Astrocyte (in vitro differentiated cells and primary cell): ENCODE data around the gene CDO1. TPM values are rescaled to one million over a fixed set of nuclear protein-coding genes. Genes with fewer than 3 reads are reported as not detected.
A peak's percentile ranks its signal among the peaks of the same experiment; 100 is the strongest.

ENCODE experiments used
- DNase-seq: peaks from one replicate; pipeline ENCODE4 v3.0.0-alpha.2; 2010; ENCODE audit warnings: low read depth
- FAIRE-seq: peaks from 2 replicates; lab custom pipeline; 2011; peaks lifted over from hg19 to GRCh38; lab: Jason Lieb, UNC
- H2AFZ ChIP-seq: 2 replicates; pipeline ENCODE4 v1.6.0; 2012; ENCODE audit warnings: low read depth, low read length, inconsistent platforms
- H3K27ac ChIP-seq: 2 replicates; pipeline ENCODE4 v1.5.1; 2011; ENCODE audit warnings: low read depth, low read length, inconsistent platforms
- H3K27me3 ChIP-seq: 2 replicates; pipeline ENCODE4 v1.6.0; 2011; ENCODE audit warnings: low read length, inconsistent platforms; ENCODE audit not compliant: insufficient read depth
- H3K36me3 ChIP-seq: 2 replicates; pipeline ENCODE4 v1.5.1; 2011; ENCODE audit warnings: low read length, inconsistent platforms; ENCODE audit not compliant: insufficient read depth
- H3K4me1 ChIP-seq: 2 replicates; pipeline ENCODE4 v1.5.1; 2011; ENCODE audit warnings: low read length, inconsistent platforms; ENCODE audit not compliant: insufficient read depth
- H3K4me2 ChIP-seq: 2 replicates; pipeline ENCODE4 v1.6.0; 2012; ENCODE audit warnings: low read length, inconsistent platforms
- H3K4me3 ChIP-seq: 2 replicates; pipeline ENCODE4 v1.5.1; 2011; ENCODE audit warnings: low read depth, mild to moderate bottlenecking, low read length, inconsistent platforms; ENCODE audit not compliant: insufficient read depth
- H3K79me2 ChIP-seq: 2 replicates; pipeline ENCODE4 v1.6.0; 2012; ENCODE audit warnings: mild to moderate bottlenecking, low read length, inconsistent platforms; ENCODE audit not compliant: insufficient read depth
- H3K9ac ChIP-seq: 2 replicates; pipeline ENCODE4 v1.6.0; 2012; ENCODE audit warnings: mild to moderate bottlenecking, low read length, inconsistent platforms
- H3K9me3 ChIP-seq: 2 replicates; pipeline ENCODE4 v1.5.1; 2012; ENCODE audit warnings: low read depth, mild to moderate bottlenecking, low read length, inconsistent platforms; ENCODE audit not compliant: insufficient read depth
- H4K20me1 ChIP-seq: 2 replicates; pipeline ENCODE4 v1.6.0; 2012; ENCODE audit warnings: low read length, inconsistent platforms; ENCODE audit not compliant: insufficient read depth
- H3K27ac Mint-ChIP-seq: one replicate; pipeline ENCODE4 v1.8.0; 2021; ENCODE audit warnings: mild to moderate bottlenecking, mixed read lengths; ENCODE audit not compliant: unreplicated experiment
- H3K27me3 Mint-ChIP-seq: one replicate; pipeline ENCODE4 v1.8.0; 2021; ENCODE audit warnings: low read depth, mixed read lengths; ENCODE audit not compliant: unreplicated experiment
- H3K36me3 Mint-ChIP-seq: one replicate; pipeline ENCODE4 v1.8.0; 2021; ENCODE audit warnings: low read depth, mixed read lengths; ENCODE audit not compliant: unreplicated experiment
- H3K4me1 Mint-ChIP-seq: one replicate; pipeline ENCODE4 v1.8.0; 2021; ENCODE audit warnings: low read depth, mixed read lengths; ENCODE audit not compliant: unreplicated experiment
- H3K4me3 Mint-ChIP-seq: one replicate; pipeline ENCODE4 v1.8.0; 2021; ENCODE audit warnings: mild to moderate bottlenecking, moderate library complexity, mixed read lengths; ENCODE audit not compliant: unreplicated experiment
- H3K9me3 Mint-ChIP-seq: one replicate; pipeline ENCODE4 v1.8.0; 2021; ENCODE audit warnings: mild to moderate bottlenecking, mixed read lengths; ENCODE audit not compliant: unreplicated experiment
- CTCF ChIP-seq: IDR thresholded peaks from 2 replicates; pipeline ENCODE4 v1.5.1; 2011; ENCODE audit warnings: low read depth, mild to moderate bottlenecking, inconsistent platforms, low read length, moderate library complexity; ENCODE audit not compliant: insufficient read depth
- EZH2 ChIP-seq: IDR thresholded peaks from 2 replicates; pipeline ENCODE4 v1.6.1; 2012; ENCODE audit warnings: mild to moderate bottlenecking, low read length, inconsistent platforms; ENCODE audit not compliant: insufficient read depth
- total RNA-seq: library from RNA; stranded (reverse); gene quantifications from 2 replicates; pipeline ENCODE4 v1.2.1, GENCODE V29; 2021

CDO1 gene
- total RNA-seq, 1 donor from 2014 or later, result 6.1 TPM

GRCh38 chr5:115842089-115842935, 25.9 kb upstream of the CDO1 start:
- no peaks in the 10 kb centered on the region for H3K27me3 ChIP-seq
- peak overlapping the region; percentile 91 for H3K9ac ChIP-seq
- no peaks in the 10 kb centered on the region for H3K4me1 ChIP-seq
- H2AFZ ChIP-seq, result peak overlapping the region; percentile 79
- no peaks in the 10 kb centered on the region for H3K36me3 ChIP-seq
- Mint-ChIP-seq H3K9me3 (no peaks in the 10 kb centered on the region), H3K4me1 (peaks cover 25% of the 10 kb centered on the region), H3K27ac (peak overlapping the region; percentile 84), H3K4me3 (peak overlapping the region; percentile 94), H3K27me3 (no peaks in the 10 kb centered on the region), H3K36me3 (no peaks in the 10 kb centered on the region)
- peaks cover 95% of the 10 kb centered on the region for H3K79me2 ChIP-seq
- peak overlapping the region; percentile 92 for H3K4me3 ChIP-seq
- FAIRE-seq (no peak), DNase-seq (peak; percentile 45)
- TF ChIP-seq CTCF (no peak), EZH2 (no peak)
- peaks cover 58% of the 10 kb centered on the region for H4K20me1 ChIP-seq
- H3K27ac ChIP-seq, result peak overlapping the region; percentile 94
- peak overlapping the region; percentile 88 for H3K4me2 ChIP-seq
- H3K9me3 ChIP-seq, result no peaks in the 10 kb centered on the region

GRCh38 chr5:115841382-115842088, 25.1 kb upstream of the CDO1 start, which contains the start of the genes AP3S1 and ATG12:
AP3S1 (plus strand) TSS chr5:115841935; CDS start chr5:115842038, 103 bp downstream.
ATG12 (minus strand) TSS chr5:115841565; CDS start chr5:115841552, 13 bp downstream.
- no peak for TF ChIP-seq CTCF
- no peak for TF ChIP-seq EZH2
- Histone ChIP-seq H3K79me2 (peaks cover 91% of the 10 kb centered on the region), H3K9ac (peak within 1 kb of the TSS; percentile 91), H3K4me3 (peak within 1 kb of the TSS; percentile 92), H3K9me3 (no peaks in the 10 kb centered on the region), H3K4me1 (no peaks in the 10 kb centered on the region), H3K36me3 (peaks cover 4% of the 10 kb centered on the region), H3K27ac (peak within 1 kb of the TSS; percentile 94), H4K20me1 (peaks cover 58% of the 10 kb centered on the region), H2AFZ (peak within 1 kb of the TSS; percentile 98), H3K27me3 (no peaks in the 10 kb centered on the region), H3K4me2 (peak within 1 kb of the TSS; percentile 88)
- FAIRE-seq, result peak; percentile 58
- peak; percentile 89 for DNase-seq
- peaks cover 25% of the 10 kb centered on the region for H3K4me1 Mint-ChIP-seq
- H3K36me3 Mint-ChIP-seq, result no peaks in the 10 kb centered on the region
- H3K4me3 Mint-ChIP-seq, result peak within 1 kb of the TSS; percentile 97
- H3K27me3 Mint-ChIP-seq, result no peaks in the 10 kb centered on the region
- no peaks in the 10 kb centered on the region for H3K9me3 Mint-ChIP-seq
- peak within 1 kb of the TSS; percentile 99 for H3K27ac Mint-ChIP-seq
